GM12874 (cell line): ENCODE data around the gene DPT.

Source experiments
- CTCF ChIP-seq: IDR thresholded peaks from 2 replicates; pipeline ENCODE4 v1.5.1; 2011; ENCODE audit warnings: low read depth, mild to moderate bottlenecking, control low read depth, low read length, moderate library complexity; ENCODE audit not compliant: insufficient read depth

Gene DPT

GRCh38 chr1:168752171-168752832 lies 23.3 kb upstream of the DPT start:
- no peak for TF ChIP-seq CTCF

GRCh38 chr1:168751195-168751650 lies 22.2 kb upstream of the DPT start:
- TF ChIP-seq CTCF = no peak

- no peak for TF ChIP-seq CTCF
These were observed 14.1 kb upstream of the DPT start for GRCh38 chr1:168742994-168743650.

GRCh38 chr1:168742386-168742785 lies 13.4 kb upstream of the DPT start:
- no peak for TF ChIP-seq CTCF

GRCh38 chr1:168739908-168740307 lies 10.9 kb upstream of the DPT start:
- no peak for TF ChIP-seq CTCF

- TF ChIP-seq CTCF = no peak
These were observed 7.5 kb upstream of the DPT start for GRCh38 chr1:168736520-168736919.

GRCh38 chr1:168735974-168736373 lies 7.0 kb upstream of the DPT start:
- no peak for TF ChIP-seq CTCF
